H1 (cell line): Measurements from ENCODE around the gene KIF2C.
"Not testable (repeated sequence)": the region's sequence is repeated elsewhere in the genome, so short reads cannot be mapped to it uniquely, and the experiment has no call there.

Experiments
- ATF2 ChIP-seq: IDR thresholded peaks from 2 replicates; pipeline ENCODE4 v1.6.1; 2012; ENCODE audit warnings: low read length, inconsistent platforms
- CTCF ChIP-seq, 3 experiments: IDR thresholded peaks; 1 replicate in 2 of 3; 2 replicates in 1 of 3; pipeline versions ENCODE4 v1.5.1 to v1.6.1; 2011; ENCODE audit warnings: low read length in 3 of 3, mild to moderate bottlenecking in 3 of 3, inconsistent platforms in 2 of 3, low read depth in 1 of 3, moderate library complexity in 1 of 3; ENCODE audit not compliant: insufficient read depth in 1 of 3; ENCODE audit errors: control extremely low read depth in 1 of 3
- EGR1 ChIP-seq: IDR thresholded peaks from 2 replicates; pipeline ENCODE4 v1.6.1; 2011; ENCODE audit warnings: low read depth, low read length, borderline replicate concordance
- EZH2 ChIP-seq: fragments of 200-600 bp; sonication (generic); IDR thresholded peaks from 2 replicates; pipeline ENCODE4 v1.7.1; 2012; ENCODE audit warnings: low read depth, mild to moderate bottlenecking, moderate library complexity, low read length, inconsistent platforms; ENCODE audit not compliant: severe bottlenecking
- GTF2F1 ChIP-seq: IDR thresholded peaks from 2 replicates; pipeline ENCODE4 v1.6.1; 2012; ENCODE audit warnings: low read depth, low read length, improper control_type of control experiment, borderline replicate concordance
- HDAC6 ChIP-seq: IDR thresholded peaks from one replicate; pipeline ENCODE4 v1.7.1; 2012; ENCODE audit warnings: low read depth, mild to moderate bottlenecking, inconsistent platforms, low read length, moderate library complexity
- JUND ChIP-seq: IDR thresholded peaks from 2 replicates; pipeline ENCODE4 v1.6.1; 2011; ENCODE audit warnings: mild to moderate bottlenecking, improper control_type of control experiment, low read length
- NANOG ChIP-seq: IDR thresholded peaks from 2 replicates; pipeline ENCODE4 v1.6.1; 2011; ENCODE audit warnings: low read length, low read depth, mild to moderate bottlenecking, inconsistent platforms; ENCODE audit not compliant: insufficient read depth, poor library complexity, severe bottlenecking
- POLR2A ChIP-seq, 2 experiments: IDR thresholded peaks; 1 replicate in 1 of 2; 2 replicates in 1 of 2; pipeline ENCODE4 v1.6.1; 2011; ENCODE audit warnings: low read depth in 2 of 2, low read length in 2 of 2, mild to moderate bottlenecking in 2 of 2; ENCODE audit errors: control extremely low read depth in 1 of 2
- RXRA ChIP-seq: IDR thresholded peaks from 2 replicates; pipeline ENCODE4 v1.6.1; 2011; ENCODE audit warnings: low read depth, mild to moderate bottlenecking, low read length, moderate library complexity; ENCODE audit not compliant: insufficient read depth
- SIN3A ChIP-seq, 2 experiments: IDR thresholded peaks in 1 of 2; conservative IDR thresholded peaks in 1 of 2; 2 replicates each; pipeline ENCODE4 v1.6.1; 2011 to 2012; ENCODE audit warnings: low read length in 2 of 2, improper control_type of control experiment in 1 of 2, low read depth in 1 of 2, mild to moderate bottlenecking in 1 of 2
- YY1 ChIP-seq: IDR thresholded peaks from 2 replicates; pipeline ENCODE4 v1.6.1; 2011; ENCODE audit warnings: low read depth, mild to moderate bottlenecking, low read length

- TF ChIP-seq EGR1; EZH2; POLR2A (IDR thresholded peaks at IDR 0.05; ENCODE audit: control extremely low read depth in 1 of 2, low read depth in 2 of 2, low read length in 2 of 2); RXRA; GTF2F1; HDAC6; JUND; SIN3A (conservative IDR thresholded peaks at IDR 0.05 in 1 of 2, IDR thresholded peaks at IDR 0.05 in 1 of 2; ENCODE audit: low read depth in 1 of 2, low read length in 2 of 2); NANOG; YY1; CTCF (IDR thresholded peaks at IDR 0.05; ENCODE audit: control extremely low read depth in 1 of 3, insufficient read depth in 1 of 3, low read depth in 1 of 3, low read length in 3 of 3); ATF2: not testable (repeated sequence)
These were observed 707 bp upstream of the KIF2C start for GRCh38 chr1:44738953-44739306.
